GM19395 (cell line): Measurements from ENCODE around the gene PCA3.

Experiments
- ATAC-seq: cut with Tn5 transposase; IDR thresholded peaks from one replicate; pipeline ENCODE4 v1.9.1; 2021; ENCODE audit warnings: mild to moderate bottlenecking, moderate library complexity; ENCODE audit not compliant: unreplicated experiment

The PCA3 gene

GRCh38 chr9:76756268-76756640 lies 8.0 kb upstream of the PCA3 start:
- ATAC-seq: peak; percentile 21

DNA sequence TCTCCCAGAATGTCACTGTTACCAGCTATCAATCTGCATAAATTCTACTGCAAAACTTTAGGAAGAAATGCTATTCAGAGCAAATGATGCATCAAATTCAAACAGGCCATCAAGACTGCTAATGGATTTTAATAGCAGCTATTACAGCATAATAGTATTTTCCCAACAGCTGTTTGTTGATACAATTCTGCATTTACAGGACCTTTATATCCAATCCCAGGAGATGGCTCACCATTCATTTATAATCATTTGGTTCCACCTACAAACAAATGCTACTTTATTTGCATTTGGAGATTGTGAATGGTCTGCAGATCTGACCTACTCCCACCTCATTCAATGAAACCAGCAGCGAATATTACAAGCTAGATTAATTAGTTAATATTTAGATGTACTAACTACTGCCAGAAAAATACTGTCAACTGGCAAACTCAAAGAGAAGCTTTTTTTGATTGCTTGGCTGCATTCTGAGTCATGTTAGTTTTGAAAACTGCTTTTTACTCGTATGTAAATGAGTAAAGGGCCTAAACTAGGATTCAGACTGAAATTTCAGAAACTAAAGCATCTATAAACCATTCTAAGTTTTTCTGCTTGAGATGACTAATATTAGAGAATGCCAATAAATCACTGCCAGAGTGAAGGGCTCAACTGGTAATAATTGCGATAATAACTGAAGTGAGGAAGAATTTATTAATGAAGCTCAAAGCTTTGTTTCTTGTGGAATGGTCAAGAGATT lies 7.1 kb upstream of the PCA3 start:
- peak; percentile 44 for ATAC-seq

DNA sequence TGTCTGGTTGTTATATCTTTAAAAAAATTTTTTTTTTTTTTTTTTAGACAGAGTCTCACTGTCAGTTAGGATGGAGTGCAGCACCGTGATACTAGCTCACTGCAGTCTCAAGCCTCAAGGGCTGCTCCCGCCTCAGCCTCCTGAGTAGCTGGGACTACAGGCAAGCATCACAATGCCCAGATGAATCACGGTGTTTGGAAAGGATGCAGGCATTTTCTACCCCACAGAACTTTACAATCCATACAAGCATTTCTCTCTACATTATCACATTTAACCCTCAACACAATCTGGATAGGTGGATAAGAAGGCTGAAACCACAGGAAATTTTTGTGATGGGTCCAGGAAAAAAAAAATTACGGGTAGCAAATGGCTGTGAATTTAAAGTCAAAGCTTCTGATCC lies 5.8 kb upstream of the PCA3 start:
- ATAC-seq: no peak

DNA sequence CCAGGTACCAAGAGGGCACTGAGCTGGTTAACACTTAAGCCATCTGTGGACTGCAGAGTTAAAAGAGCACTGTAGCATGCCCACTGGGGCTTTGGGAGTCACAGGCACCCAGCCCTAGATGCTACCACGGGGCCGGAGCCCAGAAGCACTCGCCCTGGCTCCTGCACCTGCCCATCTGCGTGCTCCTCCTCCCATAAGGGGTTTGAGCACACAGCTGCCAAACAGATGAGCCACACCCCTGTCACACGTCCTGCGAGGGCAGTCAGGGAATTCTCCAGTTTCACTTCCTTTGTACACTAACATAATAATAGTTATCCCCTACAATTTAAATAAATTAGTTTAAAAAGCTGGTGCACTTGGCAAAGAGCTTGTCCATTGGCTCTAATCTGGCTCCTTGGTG lies 4.5 kb upstream of the PCA3 start:
- no peak for ATAC-seq

- ATAC-seq: no peak
Observed at GRCh38 chr9:76761448-76761847, 2.8 kb upstream of the PCA3 start.

DNA sequence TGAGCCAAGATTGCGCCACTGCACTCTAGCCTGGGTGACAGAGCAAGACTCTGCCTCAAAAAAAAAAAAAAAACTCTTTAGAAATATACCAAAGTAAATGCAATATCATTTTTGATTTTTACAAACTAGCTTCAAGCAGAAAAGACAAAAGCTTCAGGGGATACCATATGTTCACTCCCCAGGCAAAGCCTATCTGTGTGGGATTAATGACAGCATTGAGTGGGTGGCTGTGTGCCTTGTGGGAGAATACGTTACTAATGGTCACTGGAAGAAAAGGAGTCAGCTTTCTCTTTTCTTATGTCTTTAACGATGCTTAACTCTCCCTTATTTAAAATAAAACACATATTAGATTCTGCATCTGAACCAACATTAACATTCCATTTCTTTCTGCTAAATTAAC lies 1.9 kb downstream of the PCA3 start:
- ATAC-seq: no peak

GRCh38 chr9:76772686-76773445 lies 8.6 kb downstream of the PCA3 start:
- ATAC-seq: no peak

DNA sequence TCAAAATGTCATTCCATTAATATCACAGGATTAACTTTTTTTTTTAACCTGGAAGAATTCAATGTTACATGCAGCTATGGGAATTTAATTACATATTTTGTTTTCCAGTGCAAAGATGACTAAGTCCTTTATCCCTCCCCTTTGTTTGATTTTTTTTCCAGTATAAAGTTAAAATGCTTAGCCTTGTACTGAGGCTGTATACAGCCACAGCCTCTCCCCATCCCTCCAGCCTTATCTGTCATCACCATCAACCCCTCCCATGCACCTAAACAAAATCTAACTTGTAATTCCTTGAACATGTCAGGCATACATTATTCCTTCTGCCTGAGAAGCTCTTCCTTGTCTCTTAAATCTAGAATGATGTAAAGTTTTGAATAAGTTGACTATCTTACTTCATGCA lies 20.6 kb downstream of the PCA3 start:
- ATAC-seq: no peak

GRCh38 chr9:76785501-76785900 lies 21.3 kb downstream of the PCA3 start:
- no peak for ATAC-seq

DNA sequence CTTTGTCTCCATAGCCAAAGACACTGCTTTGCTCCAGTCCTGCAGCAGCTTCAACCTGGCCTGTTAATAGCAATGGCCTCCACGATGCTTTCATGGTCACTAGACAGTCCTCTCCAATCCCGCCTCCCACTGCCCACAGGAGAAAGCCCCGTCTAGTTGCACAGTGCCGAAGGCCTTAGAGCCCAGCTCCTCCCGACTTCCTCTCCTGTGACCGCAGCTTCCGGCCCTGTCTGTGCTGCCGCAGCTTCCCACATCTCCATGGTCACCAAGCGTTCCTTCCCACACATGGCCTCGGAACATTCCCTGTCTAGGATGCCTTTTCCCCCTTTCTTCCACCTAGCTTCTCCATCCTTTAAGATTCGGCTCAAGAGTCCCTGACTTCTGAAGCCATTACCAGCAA lies 23.4 kb downstream of the PCA3 start:
- no peak for ATAC-seq

DNA sequence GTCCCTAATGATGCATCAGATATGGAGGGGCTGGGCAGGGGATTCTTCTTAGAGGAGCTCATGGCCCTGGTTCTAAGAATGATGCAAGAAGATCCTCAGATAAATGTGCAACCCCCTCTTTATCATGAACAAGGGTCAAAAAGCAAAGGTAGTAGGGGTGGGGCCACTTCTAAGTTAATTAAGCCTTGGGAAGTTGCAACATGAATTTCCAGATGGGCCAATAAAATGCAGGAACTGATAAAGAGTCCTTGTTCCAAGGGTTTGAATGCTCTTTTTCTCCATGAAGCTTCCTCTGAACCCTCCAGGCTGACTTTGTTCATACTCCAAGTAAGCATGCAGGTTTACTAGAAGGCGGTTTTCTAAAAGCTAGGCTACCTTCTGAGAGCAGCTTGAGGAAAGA lies 25.6 kb downstream of the PCA3 start:
- no peak for ATAC-seq

DNA sequence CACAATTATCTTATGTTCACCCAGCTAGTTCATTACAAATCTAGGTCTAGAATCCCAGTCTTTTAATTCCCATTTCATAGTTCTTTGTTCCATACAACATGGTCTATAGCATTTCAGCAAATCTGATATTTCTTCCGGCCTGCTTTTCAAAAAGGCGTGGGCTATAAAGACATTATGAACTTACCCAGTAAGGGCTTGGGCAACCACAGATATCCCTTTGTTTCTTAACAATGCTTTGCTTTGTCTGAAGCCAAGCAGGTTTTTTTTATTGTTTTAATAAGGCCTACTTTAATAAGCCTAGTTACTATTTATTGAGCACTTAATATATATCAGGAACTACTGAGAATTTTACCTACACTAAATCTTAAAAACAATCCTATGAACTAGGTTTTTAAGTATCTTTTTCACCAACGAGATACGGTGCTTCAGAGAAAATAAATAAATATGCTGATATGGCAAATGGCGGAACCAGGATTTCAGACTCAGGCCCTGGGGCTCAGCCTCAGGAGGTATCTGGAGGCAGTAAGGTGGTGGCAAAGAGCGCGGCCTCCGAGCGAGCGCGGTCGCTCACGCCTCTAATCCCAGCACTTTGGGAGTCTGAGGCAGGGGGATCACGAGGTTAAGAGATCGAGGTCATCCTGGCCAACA lies 29.7 kb downstream of the PCA3 start:
- ATAC-seq: no peak

DNA sequence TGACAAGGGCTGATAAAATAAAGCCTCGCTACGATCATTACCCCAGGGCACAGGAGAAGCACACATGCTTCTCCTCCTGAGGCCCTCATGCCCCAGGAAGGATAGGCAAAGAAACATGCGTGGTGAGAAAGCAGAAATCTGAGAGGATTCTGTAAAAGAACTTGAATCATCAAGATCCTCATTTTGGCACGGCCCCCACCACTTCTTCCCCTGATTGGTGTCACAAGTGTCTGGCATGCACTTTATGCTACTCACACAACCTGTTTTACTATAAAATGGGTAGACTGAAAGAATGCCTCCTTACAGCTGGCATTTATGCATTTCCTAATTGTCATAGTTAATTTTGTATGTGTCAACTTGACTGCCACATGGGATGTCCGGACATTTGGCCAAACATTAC lies 32.1 kb downstream of the PCA3 start:
- ATAC-seq: no peak

- ATAC-seq: no peak
Observed at GRCh38 chr9:76798527-76798926, 34.3 kb downstream of the PCA3 start.

- no peak for ATAC-seq
Observed at GRCh38 chr9:76799473-76799872, 35.2 kb downstream of the PCA3 start.

DNA sequence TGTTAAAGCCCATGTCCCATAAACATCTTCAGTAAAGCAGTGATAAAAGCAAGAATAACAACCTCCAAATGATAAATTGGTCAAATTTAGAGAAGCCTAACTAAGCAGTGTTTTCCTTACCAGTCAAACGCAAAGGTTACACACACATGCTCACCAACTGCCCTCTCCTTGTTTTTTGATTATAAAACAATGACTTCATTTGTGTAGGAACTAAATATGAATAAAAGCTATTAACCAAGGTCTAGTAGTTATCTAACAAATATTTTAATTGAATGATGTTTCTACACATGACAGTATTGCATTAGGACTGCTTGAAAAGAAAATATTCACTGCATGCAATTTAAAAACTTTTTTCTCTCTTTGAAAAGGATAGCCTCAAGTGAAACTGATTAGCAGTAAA lies 36.7 kb downstream of the PCA3 start:
- no peak for ATAC-seq

DNA sequence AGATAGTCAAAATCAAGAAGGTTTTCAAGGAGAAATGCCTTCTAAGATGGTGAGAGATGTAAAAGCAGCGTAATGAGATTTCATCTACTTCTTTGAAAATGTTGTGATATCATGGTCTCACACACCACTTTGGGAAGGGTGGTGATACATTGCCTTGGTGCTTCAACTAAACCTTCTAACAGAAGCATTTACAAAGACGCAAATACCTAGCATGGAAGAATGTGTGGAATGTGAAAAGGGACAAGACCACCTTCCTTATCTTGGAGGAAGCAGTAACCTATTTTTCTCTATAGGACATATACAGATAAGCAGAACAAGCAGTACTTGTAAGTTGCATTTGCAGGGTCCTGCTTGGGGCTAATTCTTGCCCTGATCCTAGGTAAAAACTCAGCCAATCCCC lies 38.8 kb downstream of the PCA3 start:
- ATAC-seq: no peak

DNA sequence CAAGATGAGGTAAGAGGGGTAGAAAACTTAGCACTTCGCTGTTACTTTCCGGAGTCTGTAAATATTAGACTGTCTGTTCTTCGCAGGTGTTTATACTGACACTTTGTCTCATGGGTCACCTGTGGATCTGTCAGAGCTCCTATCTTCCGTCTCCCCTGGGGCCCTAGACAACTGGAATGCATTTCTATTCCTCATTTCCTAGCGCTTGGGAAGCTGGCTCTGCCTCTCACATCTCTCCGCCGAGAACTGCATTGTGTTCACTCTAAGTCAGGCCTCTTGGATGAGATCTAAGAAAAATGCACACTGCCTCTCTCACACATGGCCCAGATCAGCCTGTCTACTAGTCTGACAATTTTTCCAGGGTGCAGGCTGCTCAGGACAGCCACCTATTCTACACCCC lies 39.5 kb downstream of the PCA3 start:
- ATAC-seq: no peak

GRCh38 chr9:76808636-76809035 lies 44.4 kb downstream of the PCA3 start:
- ATAC-seq: no peak

DNA sequence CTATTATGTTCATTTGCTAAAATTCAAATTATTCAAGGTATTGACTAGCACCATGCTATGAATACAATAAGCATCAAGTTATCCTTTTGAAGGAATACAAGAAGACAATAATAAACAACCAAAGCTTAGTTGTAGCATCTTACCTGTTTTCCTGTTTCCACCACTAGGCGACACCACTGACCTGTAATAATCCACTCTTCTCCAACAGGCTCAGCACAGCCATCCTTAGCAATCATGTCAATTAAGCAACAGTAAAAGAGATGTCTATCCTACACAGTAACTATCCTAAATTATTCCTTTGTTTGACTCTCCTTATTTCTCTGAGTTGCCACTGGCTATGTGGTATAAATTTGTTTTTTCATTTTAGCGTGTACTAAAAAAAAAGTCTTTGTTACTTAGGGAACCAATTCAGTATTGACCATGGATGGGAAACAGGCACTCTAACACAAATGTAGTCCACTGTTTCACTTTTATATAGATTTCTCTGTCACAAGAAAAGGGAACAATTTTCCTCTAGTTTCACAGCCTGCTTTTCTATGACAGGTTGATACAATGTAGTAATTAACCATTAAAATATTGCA lies 46.2 kb downstream of the PCA3 start:
- peak; percentile 87 for ATAC-seq

GRCh38 chr9:76812591-76812990 lies 48.4 kb downstream of the PCA3 start:
- no peak for ATAC-seq

DNA sequence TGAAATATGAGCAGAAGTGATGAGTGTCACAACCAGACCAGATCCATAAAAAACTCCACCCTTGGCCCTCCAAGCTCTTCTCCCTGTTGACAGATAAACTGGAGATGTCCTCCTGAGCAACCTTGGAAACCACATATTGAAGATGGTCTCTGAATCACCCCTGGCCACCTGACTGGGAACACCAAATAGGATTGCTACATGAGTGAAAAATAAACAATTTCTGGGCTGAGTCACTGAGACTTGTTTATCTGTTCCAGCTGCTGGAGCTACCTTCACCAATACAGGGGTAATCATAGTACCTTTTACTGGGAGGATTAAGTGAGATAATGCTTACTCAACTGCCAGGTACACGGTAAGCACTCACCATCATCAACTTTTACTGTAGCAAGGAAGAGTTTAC lies 53.3 kb downstream of the PCA3 start:
- ATAC-seq: no peak
